Measurements from ENCODE around the gene TTC39A.

DNA sequence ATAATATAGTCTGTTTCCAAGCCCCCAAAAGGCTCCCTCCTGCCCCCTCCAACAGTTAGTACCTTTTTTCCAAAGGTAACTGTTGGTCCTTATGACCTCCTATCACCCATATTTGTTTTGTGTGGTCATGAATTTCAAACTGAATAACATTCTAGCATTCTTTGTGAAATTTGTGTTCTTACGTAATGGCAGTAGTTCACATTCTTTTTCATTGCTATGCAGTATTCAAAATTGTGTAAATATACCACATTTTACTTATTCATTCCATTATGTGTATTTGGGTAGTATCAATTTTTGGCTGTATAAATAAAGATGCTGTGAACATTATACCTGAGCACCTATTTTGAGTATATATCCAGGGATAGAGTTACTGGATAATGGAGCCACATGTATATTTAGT is 80.9 kb downstream of the TTC39A start:
- TF ChIP-seq POLR2A (IDR thresholded peaks at IDR 0.05): no peak
- TF ChIP-seq, protein P1, sequence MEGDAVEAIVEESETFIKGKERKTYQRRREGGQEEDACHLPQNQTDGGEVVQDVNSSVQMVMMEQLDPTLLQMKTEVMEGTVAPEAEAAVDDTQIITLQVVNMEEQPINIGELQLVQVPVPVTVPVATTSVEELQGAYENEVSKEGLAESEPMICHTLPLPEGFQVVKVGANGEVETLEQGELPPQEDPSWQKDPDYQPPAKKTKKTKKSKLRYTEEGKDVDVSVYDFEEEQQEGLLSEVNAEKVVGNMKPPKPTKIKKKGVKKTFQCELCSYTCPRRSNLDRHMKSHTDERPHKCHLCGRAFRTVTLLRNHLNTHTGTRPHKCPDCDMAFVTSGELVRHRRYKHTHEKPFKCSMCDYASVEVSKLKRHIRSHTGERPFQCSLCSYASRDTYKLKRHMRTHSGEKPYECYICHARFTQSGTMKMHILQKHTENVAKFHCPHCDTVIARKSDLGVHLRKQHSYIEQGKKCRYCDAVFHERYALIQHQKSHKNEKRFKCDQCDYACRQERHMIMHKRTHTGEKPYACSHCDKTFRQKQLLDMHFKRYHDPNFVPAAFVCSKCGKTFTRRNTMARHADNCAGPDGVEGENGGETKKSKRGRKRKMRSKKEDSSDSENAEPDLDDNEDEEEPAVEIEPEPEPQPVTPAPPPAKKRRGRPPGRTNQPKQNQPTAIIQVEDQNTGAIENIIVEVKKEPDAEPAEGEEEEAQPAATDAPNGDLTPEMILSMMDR (IDR thresholded peaks at IDR 0.05): no peak
